ENCODE data around the gene LMO1. TPM values are rescaled to one million over a fixed set of nuclear protein-coding genes. Genes with fewer than 3 reads are reported as not detected.
A peak's percentile ranks its signal among the peaks of the same experiment; 100 is the strongest.

LMO1 gene
- total RNA-seq, 6 experiments from 2014 or later = not detected

GRCh38 chr11:8294251-8294935 is 30.7 kb upstream of the LMO1 start:
- ATAC-seq (no peak), DNase-seq (peak in 1 of 3 donors; percentile 25)
- TF ChIP-seq CTCF (IDR thresholded peaks at IDR 0.05) (no peak), POLR2A (IDR thresholded peaks at IDR 0.05) (no peak)
- H3K4me3 ChIP-seq = no peak overlapping the region
- H3K36me3 ChIP-seq = no peaks in the 10 kb centered on the region
- no peak overlapping the region for H3K27ac ChIP-seq
- 73% methylated on average over 7 of the region's 8 CpGs for WGBS (ENCODE audit: insufficient coverage, low coverage, low lambda C conversion rate, missing lambda C conversion rate)
- no peaks in the 10 kb centered on the region for H3K27me3 ChIP-seq
- no peaks in the 10 kb centered on the region for H3K4me1 ChIP-seq
- no peaks in the 10 kb centered on the region for H3K9me3 ChIP-seq
- intact Hi-C loops (cut with DNase I) = no loop called here

GRCh38 chr11:8293171-8293570 is 29.5 kb upstream of the LMO1 start:
- H3K36me3 ChIP-seq = no peaks in the 10 kb centered on the region
- no peak overlapping the region for H3K4me3 ChIP-seq
- peak in 1 of 3 donors; percentile 13 for DNase-seq
- no peaks in the 10 kb centered on the region for H3K4me1 ChIP-seq
- TF ChIP-seq POLR2A (IDR thresholded peaks at IDR 0.05) = no peak
- 68% methylated on average over 7 of the region's 7 CpGs for WGBS (ENCODE audit: insufficient coverage, low coverage, low lambda C conversion rate, missing lambda C conversion rate)
- no peak overlapping the region for H3K27ac ChIP-seq
- no peak for ATAC-seq
- no peaks in the 10 kb centered on the region for H3K27me3 ChIP-seq
- intact Hi-C loops (cut with DNase I) = no loop called here
- no peaks in the 10 kb centered on the region for H3K9me3 ChIP-seq

GRCh38 chr11:8292351-8292750 is 28.7 kb upstream of the LMO1 start:
- no peaks in the 10 kb centered on the region for H3K36me3 ChIP-seq
- H3K4me1 ChIP-seq = no peaks in the 10 kb centered on the region
- no peaks in the 10 kb centered on the region for H3K27me3 ChIP-seq
- H3K9me3 ChIP-seq = no peaks in the 10 kb centered on the region
- DNase-seq = peak in 1 of 3 donors; percentile 28
- H3K27ac ChIP-seq = no peak overlapping the region
- no peak for TF ChIP-seq CTCF (IDR thresholded peaks at IDR 0.05)
- TF ChIP-seq POLR2A (IDR thresholded peaks at IDR 0.05) = no peak
- H3K4me3 ChIP-seq = no peak overlapping the region
- intact Hi-C loops (cut with DNase I) = no loop called here
- ATAC-seq = no peak
- WGBS (ENCODE audit: insufficient coverage, low coverage, low lambda C conversion rate, missing lambda C conversion rate) = 75% methylated on average over 6 of the region's 10 CpGs

- H3K27ac ChIP-seq = no peak overlapping the region
- TF ChIP-seq POLR2A (IDR thresholded peaks at IDR 0.05) = no peak
- TF ChIP-seq CTCF (IDR thresholded peaks at IDR 0.05) = no peak
- H3K4me3 ChIP-seq = no peak overlapping the region
- DNase-seq = peak in 1 of 3 donors; percentile 35
- 70% methylated on average over 2 of the region's 11 CpGs for WGBS (ENCODE audit: insufficient coverage, low coverage, low lambda C conversion rate, missing lambda C conversion rate)
- H3K36me3 ChIP-seq = no peaks in the 10 kb centered on the region
- intact Hi-C loops (cut with DNase I) = no loop called here
- no peak for ATAC-seq
- H3K27me3 ChIP-seq = no peaks in the 10 kb centered on the region
- H3K9me3 ChIP-seq = no peaks in the 10 kb centered on the region
- no peaks in the 10 kb centered on the region for H3K4me1 ChIP-seq
Observed at GRCh38 chr11:8291421-8292350, 28.0 kb upstream of the LMO1 start.

Data from right lobe of liver (tissue), 6 donors.